Activated T-cell treated with anti-CD3 and anti-CD28 coated beads, Interleukin-2, amount 50 U/mL, for 24 hours (primary cell): ENCODE measurements around the gene HES1.

Experiments used
- DNase-seq: peaks from one replicate; pipeline ENCODE4 v3.0.0-alpha.2; 2020
- H3K27ac Mint-ChIP-seq: 2 replicates; pipeline ENCODE4 v1.8.0; 2020; ENCODE audit warnings: mild to moderate bottlenecking, mixed read lengths
- H3K27me3 Mint-ChIP-seq: 2 replicates; pipeline ENCODE4 v1.8.0; 2020; ENCODE audit warnings: mixed read lengths
- H3K36me3 Mint-ChIP-seq: 2 replicates; pipeline ENCODE4 v1.8.0; 2020; ENCODE audit warnings: low read depth, mixed read lengths
- H3K4me1 Mint-ChIP-seq: 2 replicates; pipeline ENCODE4 v1.8.0; 2020; ENCODE audit warnings: low read depth, mixed read lengths
- H3K4me3 Mint-ChIP-seq: 2 replicates; pipeline ENCODE4 v1.8.0; 2020; ENCODE audit warnings: mild to moderate bottlenecking, moderate library complexity, mixed read lengths
- H3K9me3 Mint-ChIP-seq: 2 replicates; pipeline ENCODE4 v1.8.0; 2020; ENCODE audit warnings: mixed read lengths

The HES1 gene

DNA sequence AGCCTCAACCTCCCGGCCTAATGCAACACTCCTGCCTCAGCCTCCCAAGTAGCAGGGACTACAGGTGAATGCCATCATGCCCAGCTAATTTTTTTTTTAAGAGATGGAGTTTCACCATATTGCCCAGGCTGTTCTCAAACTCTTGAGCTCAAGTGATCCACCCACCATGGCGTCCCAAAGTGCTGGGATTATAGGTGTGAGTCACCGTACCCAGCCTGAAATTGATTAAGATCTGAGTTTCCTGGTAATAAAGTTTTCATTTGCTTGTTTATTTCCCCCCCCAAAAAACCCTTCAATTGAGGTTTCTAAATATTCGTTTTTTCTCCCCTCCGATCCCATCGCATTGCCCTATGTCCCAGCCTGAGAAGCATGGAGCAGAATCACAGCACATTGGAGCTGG, 39.0 kb downstream of the HES1 start:
- no peaks in the 10 kb centered on the region for H3K4me1 Mint-ChIP-seq
- no peaks in the 10 kb centered on the region for H3K36me3 Mint-ChIP-seq
- no peaks in the 10 kb centered on the region for H3K9me3 Mint-ChIP-seq
- H3K27me3 Mint-ChIP-seq = no peaks in the 10 kb centered on the region
- H3K27ac Mint-ChIP-seq = no peak overlapping the region
- H3K4me3 Mint-ChIP-seq = no peak overlapping the region
- no peak for DNase-seq

DNA sequence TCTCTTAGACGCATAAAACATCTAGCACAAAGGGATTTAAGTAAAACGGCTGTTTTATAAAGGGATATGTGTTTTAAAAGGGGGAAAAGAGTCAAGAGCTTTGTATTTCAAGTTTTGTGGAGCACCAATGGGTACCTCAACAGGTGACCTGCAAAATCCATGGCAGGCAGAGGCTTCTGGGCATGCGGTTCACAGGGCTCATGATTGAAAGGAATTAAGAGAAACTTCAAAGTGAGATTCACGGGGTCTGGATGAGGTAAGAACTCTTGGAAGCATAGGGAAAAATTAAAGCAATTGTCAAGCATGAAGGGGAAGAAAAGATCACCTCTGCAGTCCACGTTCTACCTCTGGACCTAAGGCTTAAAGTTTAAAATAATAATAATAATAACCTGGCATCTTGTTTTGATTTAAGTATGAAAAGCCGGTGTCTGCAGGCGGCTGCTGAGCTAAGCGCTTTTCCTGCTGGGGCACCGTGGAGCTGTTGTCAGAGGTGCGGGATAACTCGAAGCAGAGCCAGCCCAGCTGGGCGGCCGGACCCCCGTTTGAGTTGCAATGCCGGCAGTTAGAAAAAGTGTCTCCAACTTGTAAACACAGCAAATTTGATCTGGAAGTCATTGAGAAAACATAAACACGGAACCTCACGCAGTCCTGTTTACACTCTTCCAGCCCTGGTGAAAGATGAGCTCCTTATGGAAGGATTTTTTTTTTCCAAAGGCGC, 40.5 kb downstream of the HES1 start:
- Mint-ChIP-seq H3K27me3 (no peaks in the 10 kb centered on the region), H3K4me1 (no peaks in the 10 kb centered on the region), H3K36me3 (no peaks in the 10 kb centered on the region), H3K27ac (no peak overlapping the region), H3K9me3 (no peaks in the 10 kb centered on the region), H3K4me3 (no peak overlapping the region)
- no peak for DNase-seq

DNA sequence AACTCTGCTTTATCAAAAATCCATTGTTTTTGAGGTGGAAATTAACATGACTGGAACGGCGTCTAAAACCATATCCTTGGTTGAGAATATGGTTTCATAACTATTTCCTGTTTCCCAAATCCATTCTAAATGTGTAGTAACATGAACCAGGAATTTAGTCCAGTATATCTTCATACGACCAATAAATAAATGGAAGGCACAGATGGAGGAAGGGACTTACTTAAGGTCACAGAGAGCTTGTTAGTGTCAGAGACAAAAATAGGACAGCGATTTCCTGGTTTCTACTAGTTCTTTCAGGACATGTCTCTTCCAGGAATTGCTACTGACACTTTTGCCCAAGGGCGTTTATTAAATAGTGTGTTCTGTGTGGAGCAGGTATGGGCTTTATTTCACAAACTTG, 41.2 kb downstream of the HES1 start:
- no peaks in the 10 kb centered on the region for H3K36me3 Mint-ChIP-seq
- no peak overlapping the region for H3K27ac Mint-ChIP-seq
- H3K4me3 Mint-ChIP-seq = no peak overlapping the region
- H3K9me3 Mint-ChIP-seq = no peaks in the 10 kb centered on the region
- H3K27me3 Mint-ChIP-seq = no peaks in the 10 kb centered on the region
- DNase-seq = no peak
- H3K4me1 Mint-ChIP-seq = no peaks in the 10 kb centered on the region

DNA sequence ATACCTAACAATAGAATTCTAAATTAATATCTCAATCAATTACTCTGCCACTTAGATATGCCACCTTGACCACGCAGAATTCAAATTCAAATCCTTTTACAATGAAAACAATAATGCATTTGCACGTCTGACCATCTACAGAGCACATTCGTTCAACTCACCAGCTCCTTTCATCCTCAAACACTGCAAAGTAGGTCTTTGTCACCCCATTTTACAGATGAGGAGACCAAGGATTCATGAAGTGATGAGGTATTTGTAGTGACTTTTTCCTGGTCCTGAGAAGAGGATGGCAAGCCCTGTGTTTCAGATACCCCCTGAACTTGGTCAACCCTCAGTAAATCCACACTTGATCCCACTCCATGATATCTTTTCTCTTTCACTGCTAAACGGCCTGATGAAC, 42.2 kb downstream of the HES1 start:
- Mint-ChIP-seq H3K9me3 (no peaks in the 10 kb centered on the region), H3K27ac (no peak overlapping the region), H3K27me3 (no peaks in the 10 kb centered on the region), H3K4me3 (no peak overlapping the region), H3K4me1 (no peaks in the 10 kb centered on the region), H3K36me3 (no peaks in the 10 kb centered on the region)
- DNase-seq = no peak

DNA sequence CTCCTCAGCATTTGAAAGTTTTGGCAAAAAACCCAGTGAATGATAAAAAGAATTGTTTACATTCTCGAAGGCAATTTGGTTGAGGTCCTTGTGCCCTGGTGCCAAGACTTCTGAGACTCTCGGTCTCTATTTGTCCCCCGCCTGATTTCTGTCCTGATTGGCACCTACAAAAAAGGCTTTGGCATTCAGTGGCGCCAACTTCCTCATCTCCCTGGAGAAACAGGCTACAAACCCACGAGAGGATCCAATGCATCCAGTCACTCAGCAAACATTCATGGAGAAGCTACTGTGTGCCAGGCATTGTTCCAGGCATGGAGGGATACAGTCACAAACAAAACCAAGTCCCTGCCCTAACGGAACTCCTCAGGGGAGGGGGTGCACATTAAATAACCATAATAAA, 42.7 kb downstream of the HES1 start:
- Mint-ChIP-seq H3K9me3 (no peaks in the 10 kb centered on the region), H3K4me3 (no peak overlapping the region), H3K27me3 (no peaks in the 10 kb centered on the region), H3K4me1 (no peaks in the 10 kb centered on the region), H3K36me3 (no peaks in the 10 kb centered on the region), H3K27ac (no peak overlapping the region)
- no peak for DNase-seq

DNA sequence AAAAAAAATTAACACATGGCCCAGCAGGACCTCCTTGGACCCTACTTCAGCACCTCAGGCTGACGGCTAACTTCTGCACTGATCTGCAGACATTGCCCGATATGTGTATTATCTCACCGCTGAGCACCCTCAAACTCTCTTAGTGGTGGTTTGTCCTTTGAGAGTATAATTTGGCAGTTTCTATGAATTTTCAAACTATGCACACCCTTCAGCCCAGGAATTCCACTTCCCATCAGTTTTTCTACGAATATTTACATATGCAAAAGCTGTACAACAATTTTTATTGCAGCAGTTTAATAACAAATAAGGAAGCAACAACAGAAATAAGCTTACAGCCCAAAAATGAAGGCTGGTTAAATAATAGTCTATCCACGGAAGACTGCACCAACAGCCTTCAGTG, 44.6 kb downstream of the HES1 start:
- H3K27ac Mint-ChIP-seq = no peak overlapping the region
- H3K4me1 Mint-ChIP-seq = no peaks in the 10 kb centered on the region
- no peak overlapping the region for H3K4me3 Mint-ChIP-seq
- H3K36me3 Mint-ChIP-seq = no peaks in the 10 kb centered on the region
- DNase-seq = no peak
- no peaks in the 10 kb centered on the region for H3K9me3 Mint-ChIP-seq
- no peaks in the 10 kb centered on the region for H3K27me3 Mint-ChIP-seq

DNA sequence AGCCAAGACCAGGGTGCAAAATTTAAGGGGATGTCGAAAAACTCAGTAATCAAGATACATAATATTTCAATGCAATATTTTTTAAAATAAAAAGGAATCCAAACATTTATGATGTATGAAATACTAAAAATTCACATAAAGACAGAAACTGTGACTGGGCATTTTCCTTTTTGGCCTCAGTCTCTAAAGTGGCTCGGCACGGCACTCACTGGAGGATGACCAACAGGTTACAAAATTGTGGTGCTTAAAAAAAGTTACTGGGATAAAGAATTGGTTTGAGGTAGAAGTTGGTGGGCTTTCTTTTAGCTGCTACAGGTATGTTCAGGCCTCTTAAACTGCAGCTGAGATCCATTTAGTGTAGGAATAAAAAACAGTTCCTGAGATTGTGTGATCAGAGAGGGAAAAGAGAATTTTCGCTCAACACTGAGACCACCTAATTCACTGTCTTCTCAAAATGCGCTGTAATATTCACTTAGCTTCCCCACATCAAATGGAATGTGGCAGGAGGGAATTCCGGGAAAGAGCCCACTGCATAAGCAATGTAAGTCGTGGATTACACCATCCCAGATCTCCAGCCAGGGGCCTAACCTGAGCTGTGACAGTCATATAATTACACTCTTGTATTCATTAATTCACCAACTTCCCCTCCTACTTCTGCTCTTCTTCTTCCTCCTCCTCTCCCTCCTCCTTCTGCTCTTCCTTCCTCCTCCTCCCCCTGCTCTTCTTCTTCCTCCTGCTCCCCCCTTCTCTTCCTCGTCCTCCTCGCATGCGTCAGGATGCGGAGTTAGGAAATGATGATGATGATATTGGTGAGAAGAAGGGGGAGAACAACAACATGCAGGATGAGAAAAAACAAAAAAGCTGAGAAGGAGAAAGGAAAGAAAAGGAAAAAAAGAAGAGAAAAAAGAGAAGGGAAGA, 45.9 kb downstream of the HES1 start:
- Mint-ChIP-seq H3K4me1 (no peaks in the 10 kb centered on the region), H3K9me3 (no peaks in the 10 kb centered on the region), H3K4me3 (no peak overlapping the region), H3K36me3 (no peaks in the 10 kb centered on the region), H3K27ac (no peak overlapping the region), H3K27me3 (no peaks in the 10 kb centered on the region)
- DNase-seq = no peak

DNA sequence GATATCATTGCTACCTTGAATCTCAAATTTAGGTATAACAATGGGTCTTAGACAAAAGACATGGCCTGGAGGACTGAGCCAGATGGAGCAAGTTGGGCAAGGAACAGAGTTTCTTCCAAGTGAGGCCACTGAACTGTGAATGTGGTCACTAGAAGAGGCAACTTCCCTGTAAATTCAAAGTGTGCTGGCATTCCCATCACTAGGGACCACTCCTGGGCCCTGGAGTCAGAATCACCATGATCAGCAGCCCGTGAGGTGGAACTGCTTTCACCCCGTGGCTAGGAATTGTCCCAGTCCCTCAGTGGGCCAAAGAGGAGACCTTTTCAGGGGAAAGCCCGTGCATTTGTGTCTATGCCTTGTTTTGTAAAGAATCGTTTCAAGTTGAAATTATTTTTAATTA, 47.3 kb downstream of the HES1 start:
- Mint-ChIP-seq H3K4me3 (no peak overlapping the region), H3K4me1 (no peaks in the 10 kb centered on the region), H3K36me3 (no peaks in the 10 kb centered on the region), H3K9me3 (no peaks in the 10 kb centered on the region), H3K27me3 (no peaks in the 10 kb centered on the region), H3K27ac (no peak overlapping the region)
- no peak for DNase-seq

DNA sequence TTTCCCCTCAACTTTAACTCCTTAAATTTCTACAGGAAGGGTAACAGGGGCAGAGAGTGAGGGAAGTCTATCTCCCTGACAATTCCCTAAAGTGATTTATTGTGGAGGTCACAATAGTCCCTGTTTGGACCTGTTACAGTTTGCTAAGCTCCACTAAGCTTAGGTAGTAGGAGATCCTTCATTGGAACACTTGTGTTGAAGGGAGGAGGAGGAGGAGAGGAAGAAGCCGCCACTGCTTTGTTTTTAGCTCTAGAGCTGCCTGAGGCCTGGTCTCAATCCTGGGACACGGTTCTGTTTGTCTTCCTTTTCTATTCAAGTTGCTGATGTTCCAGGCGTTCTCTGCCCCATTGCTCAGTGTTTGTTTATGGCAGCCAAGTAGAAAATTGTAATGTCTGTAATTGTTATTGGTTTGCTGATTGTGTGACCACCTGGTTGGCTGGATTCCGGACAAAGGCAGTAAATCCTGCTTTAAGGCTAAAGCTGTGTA, 48.4 kb downstream of the HES1 start:
- Mint-ChIP-seq H3K27ac (no peak overlapping the region), H3K36me3 (no peaks in the 10 kb centered on the region), H3K27me3 (no peaks in the 10 kb centered on the region), H3K4me1 (no peaks in the 10 kb centered on the region), H3K9me3 (no peaks in the 10 kb centered on the region), H3K4me3 (no peak overlapping the region)
- no peak for DNase-seq

DNA sequence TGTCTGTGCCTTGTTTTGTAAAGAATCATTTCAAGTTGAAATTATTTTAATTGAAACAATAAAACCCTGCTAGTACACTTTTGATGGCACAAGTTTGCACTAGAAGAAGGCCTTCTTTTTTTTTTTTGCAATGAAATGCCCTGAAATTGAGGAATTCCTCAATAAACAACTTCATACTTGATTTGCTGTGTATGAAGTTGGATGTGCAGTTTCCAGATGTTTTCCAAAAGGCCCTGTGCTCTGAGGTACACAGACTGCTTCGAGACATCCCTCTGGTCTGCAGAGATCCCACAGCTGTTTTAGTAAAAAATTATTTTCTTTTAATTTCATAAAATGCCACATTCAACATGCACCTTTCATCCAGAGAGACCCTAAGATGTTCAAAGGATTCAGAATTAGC, 48.9 kb downstream of the HES1 start:
- no peak for DNase-seq
- no peaks in the 10 kb centered on the region for H3K36me3 Mint-ChIP-seq
- no peaks in the 10 kb centered on the region for H3K27me3 Mint-ChIP-seq
- no peaks in the 10 kb centered on the region for H3K4me1 Mint-ChIP-seq
- H3K9me3 Mint-ChIP-seq = no peaks in the 10 kb centered on the region
- H3K4me3 Mint-ChIP-seq = no peak overlapping the region
- no peak overlapping the region for H3K27ac Mint-ChIP-seq

DNA sequence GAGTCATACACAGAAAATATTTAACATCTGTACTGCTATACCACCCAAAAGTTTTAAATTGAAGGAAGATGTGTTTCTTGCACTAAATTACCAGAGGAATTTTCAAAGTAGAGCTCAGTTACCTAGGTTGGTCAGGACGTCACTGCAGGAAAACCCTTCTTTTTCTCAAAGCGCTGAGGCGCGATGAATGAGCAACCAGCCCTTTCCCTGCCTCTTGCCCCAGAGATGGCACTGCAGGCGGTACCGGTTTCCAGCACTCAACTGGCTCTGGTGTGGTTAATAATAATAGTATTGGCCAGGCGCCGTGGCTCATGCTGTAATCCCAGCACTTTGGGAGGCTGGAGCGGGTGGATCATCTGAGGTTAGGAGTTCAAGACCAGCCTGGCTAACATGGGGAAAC, 49.3 kb downstream of the HES1 start:
- H3K27ac Mint-ChIP-seq = no peak overlapping the region
- no peak overlapping the region for H3K4me3 Mint-ChIP-seq
- no peak for DNase-seq
- H3K4me1 Mint-ChIP-seq = no peaks in the 10 kb centered on the region
- no peaks in the 10 kb centered on the region for H3K9me3 Mint-ChIP-seq
- H3K27me3 Mint-ChIP-seq = no peaks in the 10 kb centered on the region
- no peaks in the 10 kb centered on the region for H3K36me3 Mint-ChIP-seq

DNA sequence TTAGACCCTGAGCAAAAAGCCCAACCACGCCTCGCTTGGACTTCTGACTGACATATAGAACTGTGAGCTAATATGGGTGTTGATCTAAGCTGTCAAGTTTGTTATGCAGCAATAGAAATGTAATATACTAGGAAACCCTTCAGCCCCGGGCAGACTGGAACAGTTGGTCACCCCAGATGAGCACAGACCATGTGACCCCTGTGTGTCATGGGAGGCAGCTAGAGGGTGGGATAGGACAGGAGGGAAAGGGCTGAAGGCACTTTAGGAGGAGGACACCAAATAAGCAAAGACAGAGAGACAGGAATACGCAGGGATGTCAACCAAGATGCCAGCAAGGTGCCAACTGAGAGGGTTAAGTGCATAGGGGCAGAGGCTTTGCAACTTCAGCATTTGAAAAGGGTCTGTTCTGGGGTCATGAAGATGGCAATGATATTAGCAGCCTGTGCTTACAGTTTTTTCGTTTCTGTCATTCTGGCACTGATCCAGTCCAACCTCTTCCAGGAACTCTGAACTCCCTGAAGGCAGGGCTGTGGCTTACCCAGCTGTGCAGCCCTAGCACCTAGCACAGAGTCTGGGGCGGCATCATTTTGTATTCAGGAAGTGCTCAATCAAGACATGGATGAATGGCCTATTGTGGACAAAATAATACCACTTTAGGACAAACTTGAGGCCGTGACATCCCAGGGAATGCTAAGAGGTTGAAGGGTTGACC, 51.4 kb downstream of the HES1 start:
- DNase-seq = no peak
- Mint-ChIP-seq H3K4me1 (no peaks in the 10 kb centered on the region), H3K4me3 (no peak overlapping the region), H3K27ac (no peak overlapping the region), H3K36me3 (no peaks in the 10 kb centered on the region), H3K27me3 (no peaks in the 10 kb centered on the region), H3K9me3 (no peaks in the 10 kb centered on the region)
